Body of pancreas (tissue), 4 donors: ENCODE measurements around the gene AK1. TPM values are rescaled to one million over a fixed set of nuclear protein-coding genes. Genes with fewer than 3 reads are reported as not detected.

Source experiments
- ATAC-seq: fragments of 150-250 bp; one replicate; pipeline ENCODE4 v1.9.1; 2016
- DNase-seq, 4 donors: peaks; one replicate each; pipeline ENCODE4 v3.0.0-alpha.2; 2019
- H3K27ac ChIP-seq, 4 donors: fragments of 200-600 bp; sonication (generic); 1 replicate in 3 of 4; 2 replicates in 1 of 4; pipeline versions ENCODE4 v1.5.1 to v1.6.1; 2016 to 2019; ENCODE audit warnings: mild to moderate bottlenecking in 1 of 4, mixed read lengths in 1 of 4, moderate library complexity in 1 of 4
- H3K27me3 ChIP-seq, 2 donors: fragments of 200-600 bp; sonication (generic); one replicate each; pipeline ENCODE4 v1.6.0; 2016; ENCODE audit warnings: mild to moderate bottlenecking in 1 of 2
- H3K36me3 ChIP-seq, 2 donors: fragments of 200-600 bp; sonication (generic); replicated peaks in 1 of 2; 2 replicates each; pipeline ENCODE4 v1.5.1; 2016; ENCODE audit warnings: low read depth in 2 of 2; ENCODE audit not compliant: insufficient read depth in 1 of 2
- H3K4me1 ChIP-seq: fragments of 200-600 bp; sonication (generic); one replicate; pipeline ENCODE4 v1.6.0; 2016
- H3K4me3 ChIP-seq, 2 donors: fragments of 200-600 bp; sonication (generic); 1 replicate in 1 of 2; 2 replicates in 1 of 2; pipeline ENCODE4 v1.5.1; 2016 to 2019
- H3K9me3 ChIP-seq, 3 donors: fragments of 200-600 bp; sonication (generic); 1 replicate in 2 of 3; 2 replicates in 1 of 3; pipeline ENCODE4 v1.5.1; 2016
- POLR2A ChIP-seq, 3 donors: fragments of 450-650 bp; IDR thresholded peaks; one replicate each; pipeline ENCODE4 v1.6.1; 2016; ENCODE audit warnings: antibody characterized with exemption in 3 of 3, mild to moderate bottlenecking in 2 of 3
- WGBS, 2 donors: methylation state at CpG; one replicate each; pipeline ENCODE4 v1.1.5; 2017; 5-methylcytosine and 5-hydroxymethylcytosine counted together
- intact Hi-C: fragments of 100-400 bp; cut with DNase I; formaldehyde crosslinking; loops from one replicate; pipeline ENCODE4 v1.15.1; 2023
- total RNA-seq, 2 donors: library from RNA; depleted of rRNA; stranded (reverse); fragments of >200 nt; gene quantifications; one replicate each; pipeline ENCODE4 v1.1.0, GENCODE V29; 2016
- TF ChIP-seq, protein P1 (sequence below), 7 experiments: fragments of 450-650 bp in 4 of 7; fragments of 200-600 bp in 3 of 7; sonication (generic) in 3 of 7; IDR thresholded peaks; one replicate each; pipeline ENCODE4 v1.5.1; 2016 to 2019; ENCODE audit warnings: antibody characterized with exemption in 7 of 7

The AK1 gene
- total RNA-seq, 2 donors from 2014 or later = 8.8 to 23.7 TPM

DNA sequence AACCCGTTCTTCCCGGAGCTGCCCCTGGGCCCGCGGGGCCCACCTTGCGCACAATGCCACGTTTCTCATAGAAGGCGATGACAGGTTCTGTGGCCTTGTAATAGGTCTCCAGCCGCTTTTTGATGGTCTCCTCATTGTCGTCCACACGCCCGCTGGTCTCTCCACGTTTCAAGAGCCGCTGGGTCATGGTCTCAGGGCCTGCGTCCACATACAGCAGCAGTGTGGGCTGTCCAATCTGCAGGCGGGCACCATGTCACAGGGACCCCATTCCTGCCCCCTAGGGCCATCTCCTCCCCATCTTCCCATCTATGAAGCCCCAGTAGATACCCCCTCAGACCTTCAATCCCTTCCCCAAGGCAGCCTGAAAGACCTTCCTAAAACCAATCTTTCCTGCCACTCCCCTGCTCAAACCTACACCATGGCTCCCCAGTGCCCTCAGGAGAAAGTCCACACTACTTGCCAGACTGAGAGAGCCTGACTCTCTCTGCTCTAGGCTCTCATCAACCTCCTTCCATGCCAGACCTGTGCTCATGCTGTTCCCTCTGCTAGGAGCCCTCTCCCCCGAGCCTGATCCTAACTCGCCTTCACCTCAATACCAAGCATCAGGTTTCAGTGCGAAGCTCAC is 9.1 kb downstream of the AK1 start:
- WGBS, 2 donors = 92 to 93% methylated on average over 6 to 18 of the region's 18 CpGs

DNA sequence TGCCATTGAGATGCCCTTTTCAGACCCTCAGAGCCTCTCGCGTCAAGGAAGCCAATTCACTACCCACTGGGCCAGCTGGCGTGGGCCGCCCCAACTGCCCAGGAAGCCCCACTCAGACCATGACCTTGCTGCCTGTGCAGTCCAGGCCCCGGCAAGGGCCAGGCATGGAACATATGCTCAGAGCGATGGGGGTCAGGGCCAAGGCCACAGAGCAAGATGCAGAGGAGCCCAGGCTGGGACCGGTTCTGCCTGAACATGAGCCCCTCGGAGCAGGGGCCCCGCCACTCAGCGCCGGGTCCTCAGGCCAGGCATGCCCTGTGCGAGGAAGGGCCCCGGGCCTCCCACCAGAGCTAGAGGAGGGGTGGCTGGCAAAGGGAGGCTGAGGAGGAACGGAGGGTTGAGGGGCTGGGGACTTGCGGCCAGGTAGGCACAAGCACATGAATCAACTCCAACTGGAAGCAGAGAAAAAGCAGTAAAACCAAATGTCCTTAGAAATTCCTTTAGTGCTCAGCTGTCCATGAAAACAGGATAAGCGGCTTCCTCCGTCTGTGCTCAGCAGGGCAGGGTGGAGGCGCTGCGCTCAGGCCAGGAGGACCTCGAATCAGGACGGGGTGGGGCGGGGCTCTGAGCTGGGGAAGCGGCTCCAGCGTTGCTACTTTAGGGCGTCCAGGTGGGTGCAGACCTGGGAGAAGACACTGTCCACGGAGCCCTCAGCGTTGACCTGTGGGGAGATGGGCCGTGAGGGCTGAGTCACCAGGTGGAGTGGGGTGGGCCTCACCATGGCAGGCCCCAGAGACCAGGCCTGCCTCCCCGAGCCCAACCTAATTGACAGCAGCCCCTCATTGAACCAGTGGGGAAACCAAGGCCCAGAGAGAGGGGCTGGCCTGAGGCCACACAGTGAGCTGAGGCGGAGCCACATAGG is 9.9 kb downstream of the AK1 start:
- H3K27me3 ChIP-seq = no peaks in the 10 kb centered on the region
- H3K27ac ChIP-seq = peak overlapping the region in 2 of 4 donors; percentile 13 to 26
- DNase-seq (no peak), ATAC-seq (no peak)
- TF ChIP-seq POLR2A (IDR thresholded peaks at IDR 0.05) = no peak
- TF ChIP-seq, protein P1, sequence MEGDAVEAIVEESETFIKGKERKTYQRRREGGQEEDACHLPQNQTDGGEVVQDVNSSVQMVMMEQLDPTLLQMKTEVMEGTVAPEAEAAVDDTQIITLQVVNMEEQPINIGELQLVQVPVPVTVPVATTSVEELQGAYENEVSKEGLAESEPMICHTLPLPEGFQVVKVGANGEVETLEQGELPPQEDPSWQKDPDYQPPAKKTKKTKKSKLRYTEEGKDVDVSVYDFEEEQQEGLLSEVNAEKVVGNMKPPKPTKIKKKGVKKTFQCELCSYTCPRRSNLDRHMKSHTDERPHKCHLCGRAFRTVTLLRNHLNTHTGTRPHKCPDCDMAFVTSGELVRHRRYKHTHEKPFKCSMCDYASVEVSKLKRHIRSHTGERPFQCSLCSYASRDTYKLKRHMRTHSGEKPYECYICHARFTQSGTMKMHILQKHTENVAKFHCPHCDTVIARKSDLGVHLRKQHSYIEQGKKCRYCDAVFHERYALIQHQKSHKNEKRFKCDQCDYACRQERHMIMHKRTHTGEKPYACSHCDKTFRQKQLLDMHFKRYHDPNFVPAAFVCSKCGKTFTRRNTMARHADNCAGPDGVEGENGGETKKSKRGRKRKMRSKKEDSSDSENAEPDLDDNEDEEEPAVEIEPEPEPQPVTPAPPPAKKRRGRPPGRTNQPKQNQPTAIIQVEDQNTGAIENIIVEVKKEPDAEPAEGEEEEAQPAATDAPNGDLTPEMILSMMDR (IDR thresholded peaks at IDR 0.05) = no peak
- peaks cover under 1% of the 10 kb centered on the region for H3K4me1 ChIP-seq
- H3K36me3 ChIP-seq = no peaks in the 10 kb centered on the region
- intact Hi-C loops = no loop called here
- H3K4me3 ChIP-seq = no peak overlapping the region
- WGBS, 2 donors = 80 to 97% methylated on average over 4 to 27 of the region's 30 CpGs
- H3K9me3 ChIP-seq = no peaks in the 10 kb centered on the region

More for the DNA sequence above, 9.1 kb downstream of the AK1 start:
- Histone ChIP-seq H3K4me3 (no peak overlapping the region), H3K36me3 (no peaks in the 10 kb centered on the region), H3K4me1 (no peaks in the 10 kb centered on the region), H3K27ac (no peak overlapping the region), H3K9me3 (no peaks in the 10 kb centered on the region), H3K27me3 (no peaks in the 10 kb centered on the region)
- no peak for TF ChIP-seq POLR2A (IDR thresholded peaks at IDR 0.05)
- TF ChIP-seq, protein P1 (IDR thresholded peaks at IDR 0.05) = no peak
- intact Hi-C loops = no loop called here
- ATAC-seq (no peak), DNase-seq (no peak)

DNA sequence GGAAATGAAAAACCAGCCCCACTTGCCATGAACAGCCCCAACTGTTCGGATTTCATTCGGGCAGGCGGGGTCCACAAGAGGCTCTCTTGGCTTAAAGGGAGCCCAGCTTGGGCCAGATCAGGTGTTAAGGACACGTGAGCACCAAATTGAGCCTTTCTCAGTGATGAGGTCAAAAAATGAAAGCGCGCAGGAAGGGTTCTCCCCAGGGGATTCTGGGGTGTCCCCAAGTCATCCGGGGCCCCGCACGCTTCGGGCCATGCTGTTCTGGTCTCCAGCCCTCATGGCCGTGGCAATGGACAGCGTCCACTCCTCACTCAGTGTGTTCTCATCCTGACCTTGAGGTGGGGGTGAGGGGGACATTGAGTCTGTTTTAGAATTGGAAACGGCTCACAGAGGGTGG is 10.9 kb downstream of the AK1 start:
- Histone ChIP-seq H3K36me3 (no peaks in the 10 kb centered on the region), H3K27ac (no peak overlapping the region), H3K27me3 (no peaks in the 10 kb centered on the region), H3K4me3 (no peak overlapping the region), H3K9me3 (no peaks in the 10 kb centered on the region), H3K4me1 (peaks cover 6% of the 10 kb centered on the region)
- intact Hi-C loops = no loop called here
- DNase-seq = no peak
- no peak for ATAC-seq
- no peak for TF ChIP-seq POLR2A (IDR thresholded peaks at IDR 0.05)
- TF ChIP-seq, protein P1 (IDR thresholded peaks at IDR 0.05) = no peak
- WGBS, 2 donors = 95 to 97% methylated on average over 8 to 13 of the region's 13 CpGs

DNA sequence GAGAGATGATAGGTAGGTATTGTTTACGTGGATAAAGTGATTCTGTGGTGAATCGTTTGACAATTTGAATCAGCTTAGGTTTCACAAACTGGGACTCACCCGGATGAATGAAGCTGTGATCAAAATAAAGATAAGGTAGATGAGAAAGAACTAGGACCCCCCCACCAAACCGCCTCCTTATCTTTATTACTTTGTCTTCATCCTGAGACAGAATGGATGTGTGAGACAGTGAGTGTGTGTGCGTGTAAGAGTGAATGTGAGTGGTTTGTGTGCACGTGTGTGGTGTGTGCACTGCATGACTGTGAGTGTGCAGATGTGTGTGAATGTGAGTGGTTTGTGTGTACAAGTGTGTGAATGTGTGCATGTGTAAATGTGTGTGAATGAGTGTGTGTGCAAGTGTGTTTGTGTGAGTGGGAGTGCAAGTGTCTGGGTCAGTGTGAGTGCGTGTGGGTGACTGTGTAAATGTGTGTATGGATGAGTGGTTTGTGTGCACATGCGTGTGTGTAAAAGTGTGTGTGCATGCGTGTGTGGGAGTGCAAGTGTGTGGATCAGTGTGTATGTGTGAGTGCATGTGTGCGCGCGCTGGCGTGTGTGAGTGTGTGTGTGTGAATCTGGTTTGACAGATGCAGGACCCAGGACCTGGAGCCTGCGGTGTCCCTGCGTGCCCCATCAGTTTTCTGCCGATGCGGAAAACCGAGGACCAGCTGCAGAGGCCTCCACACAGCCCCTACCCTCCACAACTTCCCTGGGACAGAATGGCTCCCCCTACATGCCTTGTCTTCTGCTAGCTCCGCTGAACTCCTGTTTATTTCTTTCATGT is 11.6 kb downstream of the AK1 start:
- no peak overlapping the region for H3K27ac ChIP-seq
- H3K4me1 ChIP-seq = peaks cover 6% of the 10 kb centered on the region
- ATAC-seq (no peak), DNase-seq (no peak)
- no peaks in the 10 kb centered on the region for H3K9me3 ChIP-seq
- WGBS, 2 donors = 73 to 74% methylated on average over 19 of the region's 19 CpGs
- intact Hi-C loops = no loop called here
- no peak for TF ChIP-seq POLR2A (IDR thresholded peaks at IDR 0.05)
- TF ChIP-seq, protein P1 (IDR thresholded peaks at IDR 0.05) = no peak
- H3K27me3 ChIP-seq = no peaks in the 10 kb centered on the region
- no peak overlapping the region for H3K4me3 ChIP-seq
- H3K36me3 ChIP-seq = no peaks in the 10 kb centered on the region
